DMS79 treated with DMSO at 0.1 percent for 48 hours (cell line): ENCODE data around the gene CNTNAP2.
"Not testable (repeated sequence)": the region's sequence is repeated elsewhere in the genome, so short reads cannot be mapped to it uniquely, and the experiment has no call there.

Experiments
- DNase-seq: peaks from one replicate; lab custom pipeline; 2025; lab: John Stamatoyannopoulos, UW

The CNTNAP2 gene

DNA sequence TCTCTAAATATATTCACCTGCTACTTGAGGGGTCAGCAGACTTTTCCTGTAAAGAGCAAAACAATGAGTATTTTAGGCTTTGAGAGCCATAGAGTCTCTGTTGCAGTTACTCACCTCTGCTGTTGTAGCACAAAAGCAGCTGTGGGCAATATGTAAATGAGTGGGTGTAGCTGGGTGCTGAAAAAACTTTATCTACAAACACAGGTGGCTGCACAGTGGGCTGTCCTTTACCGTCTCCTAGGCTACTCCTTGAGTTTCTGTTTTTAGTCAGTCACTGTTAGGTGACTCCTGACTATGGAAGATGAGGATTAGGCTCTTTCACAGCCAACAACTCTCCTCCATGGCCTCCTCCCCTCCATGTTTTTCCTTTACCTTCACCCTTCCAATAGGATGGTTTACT, 2187.9 kb downstream of the CNTNAP2 start:
- DNase-seq: no peak

DNA sequence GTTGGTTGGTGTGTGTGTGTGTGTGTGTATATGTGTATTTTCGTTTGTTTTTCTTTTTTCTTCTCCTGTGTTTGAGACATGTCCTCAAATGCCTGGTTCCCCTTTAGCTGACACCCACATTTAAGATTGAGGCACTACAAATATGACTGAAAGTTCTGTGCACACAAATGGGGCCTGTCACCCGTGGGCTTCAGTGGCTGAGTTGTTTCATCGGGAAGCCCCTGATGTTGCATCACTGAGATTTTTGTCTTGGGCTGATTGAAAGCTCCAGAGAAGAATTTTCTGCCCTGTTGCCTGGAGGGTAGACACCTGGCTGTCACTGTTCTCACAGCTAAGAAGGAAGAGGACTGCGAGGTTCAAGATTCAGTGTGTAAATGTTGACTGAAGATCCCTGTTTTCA, 2190.2 kb downstream of the CNTNAP2 start:
- DNase-seq: no peak

DNA sequence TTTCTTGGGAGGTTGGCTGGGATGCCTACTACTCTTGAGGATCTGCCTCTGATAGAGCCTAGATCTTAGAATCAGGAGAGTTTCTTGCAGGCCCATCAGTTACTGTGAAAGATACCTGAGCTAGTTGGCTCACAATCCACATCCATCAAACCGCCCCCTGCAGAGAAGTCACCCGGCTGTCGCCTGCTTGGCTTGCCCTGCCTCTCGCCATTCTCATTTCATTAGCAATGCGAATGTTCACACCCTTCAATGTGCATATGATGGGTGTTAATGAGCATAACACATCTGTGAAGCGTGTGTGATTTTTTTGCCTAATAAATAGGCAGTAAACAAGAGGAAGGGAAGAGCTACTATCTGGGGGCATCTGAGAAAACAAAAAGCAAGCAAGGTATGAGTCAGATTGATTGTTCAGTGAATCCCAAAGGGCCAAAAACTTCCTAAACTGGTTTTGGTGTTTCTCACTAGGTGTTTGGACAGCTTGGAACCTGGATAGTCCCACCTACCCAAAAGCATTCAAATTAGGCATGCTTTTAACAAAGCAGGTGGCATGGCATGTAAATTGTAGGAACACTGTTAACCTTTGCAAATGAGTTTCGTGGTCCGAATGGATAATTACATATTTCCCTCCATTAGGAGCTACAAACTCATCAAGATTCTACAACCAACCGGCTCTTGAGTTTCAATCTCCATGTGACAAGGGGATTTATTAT, 2201.7 kb downstream of the CNTNAP2 start:
- no peak for DNase-seq

DNA sequence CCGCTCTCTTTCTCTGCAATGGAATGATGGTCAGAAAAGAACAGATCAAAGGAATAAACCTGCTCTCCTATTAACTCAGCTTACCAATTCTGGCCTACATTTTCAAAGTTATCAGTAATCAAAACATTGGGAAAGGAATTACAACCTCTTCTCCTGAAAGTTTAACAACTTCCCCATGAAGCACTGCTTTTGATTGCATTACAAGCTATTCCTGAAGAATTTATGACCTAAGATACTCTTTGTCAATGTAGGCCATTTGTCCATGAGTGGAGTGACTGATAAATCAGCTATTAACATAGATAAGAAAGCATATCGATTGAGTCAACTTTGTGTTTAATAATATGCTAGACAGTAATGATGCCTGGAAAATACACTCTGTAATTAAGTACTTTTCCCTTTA, 2202.2 kb downstream of the CNTNAP2 start:
- DNase-seq: no peak

DNA sequence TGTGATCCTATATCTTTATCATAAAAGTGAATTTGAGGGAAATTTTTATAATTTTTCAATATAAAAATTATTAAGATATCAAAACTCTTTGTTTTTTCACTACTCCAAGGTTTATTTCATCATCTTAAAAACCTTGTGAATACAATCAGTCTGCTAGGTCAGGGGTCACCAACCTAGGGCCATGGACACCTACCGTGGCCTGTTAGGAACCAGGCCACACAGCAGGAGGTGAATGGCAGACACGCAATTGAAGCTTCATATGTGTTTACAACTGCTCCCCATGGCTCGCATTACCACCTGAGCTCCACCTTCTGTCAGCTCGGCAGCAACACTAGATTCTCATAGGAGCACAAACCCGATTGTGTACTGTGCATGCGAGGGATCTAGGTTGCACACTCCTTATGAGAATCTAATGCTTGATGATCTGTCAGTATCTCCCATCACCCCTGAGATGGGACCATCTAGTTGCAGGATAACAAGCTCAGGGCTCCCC, 2202.8 kb downstream of the CNTNAP2 start:
- no peak for DNase-seq

DNA sequence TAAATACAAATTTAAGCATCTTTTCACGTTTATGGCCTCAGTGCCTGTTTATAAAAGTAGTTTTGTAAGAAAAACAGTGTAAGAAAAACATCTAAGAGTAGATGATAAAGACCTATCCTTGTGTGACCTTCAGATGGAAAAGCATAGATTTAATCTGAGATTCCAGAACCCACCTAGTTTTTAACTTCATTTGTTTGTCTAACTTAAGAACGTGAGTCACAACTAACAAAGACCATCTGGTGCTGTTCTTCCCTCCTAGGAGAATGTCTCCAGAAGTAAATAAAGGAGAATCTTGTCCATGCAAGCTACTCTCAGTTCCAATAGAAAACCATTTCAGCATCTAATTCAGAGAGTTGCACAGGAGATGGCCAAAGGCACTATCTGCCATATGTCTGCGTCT, 2208.6 kb downstream of the CNTNAP2 start:
- no peak for DNase-seq

DNA sequence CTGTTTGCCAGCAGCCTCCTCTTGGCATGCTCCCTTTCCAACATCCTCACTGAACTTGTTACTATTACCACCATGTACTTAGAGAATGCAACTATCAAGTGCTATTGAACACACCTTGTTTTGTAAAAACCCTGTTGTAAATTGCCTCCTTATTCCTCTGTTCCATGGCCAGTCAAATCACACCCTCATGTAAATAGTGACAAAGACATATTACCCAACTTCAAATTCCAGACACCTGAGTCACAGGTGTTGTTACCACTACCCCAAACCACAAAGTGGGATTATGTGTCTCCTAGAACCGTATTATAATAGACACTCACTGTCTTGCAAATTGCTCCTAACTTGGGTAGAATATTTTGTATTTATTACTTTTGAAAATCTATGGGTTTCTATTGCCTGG, 2210.8 kb downstream of the CNTNAP2 start:
- DNase-seq: no peak

DNA sequence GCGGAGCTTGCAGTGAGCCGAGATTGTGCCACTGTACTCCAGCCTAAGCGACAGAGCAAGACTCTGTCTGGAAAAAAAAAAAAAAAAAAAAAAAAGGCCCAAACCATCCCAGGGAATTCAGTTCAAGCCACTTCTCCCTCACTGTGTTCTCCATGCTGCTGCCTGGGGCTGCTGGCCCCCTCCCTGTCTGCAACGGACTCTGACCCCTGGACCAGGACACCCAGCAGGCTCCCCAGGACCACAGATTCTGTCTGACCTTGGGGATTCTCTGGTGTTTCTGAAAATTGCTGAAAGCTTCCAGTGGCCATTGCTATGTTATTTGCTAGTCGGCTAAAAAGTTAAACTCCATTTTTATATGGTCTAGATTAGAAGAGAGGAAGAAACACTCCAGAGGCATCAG, 2212.3 kb downstream of the CNTNAP2 start:
- no peak for DNase-seq

DNA sequence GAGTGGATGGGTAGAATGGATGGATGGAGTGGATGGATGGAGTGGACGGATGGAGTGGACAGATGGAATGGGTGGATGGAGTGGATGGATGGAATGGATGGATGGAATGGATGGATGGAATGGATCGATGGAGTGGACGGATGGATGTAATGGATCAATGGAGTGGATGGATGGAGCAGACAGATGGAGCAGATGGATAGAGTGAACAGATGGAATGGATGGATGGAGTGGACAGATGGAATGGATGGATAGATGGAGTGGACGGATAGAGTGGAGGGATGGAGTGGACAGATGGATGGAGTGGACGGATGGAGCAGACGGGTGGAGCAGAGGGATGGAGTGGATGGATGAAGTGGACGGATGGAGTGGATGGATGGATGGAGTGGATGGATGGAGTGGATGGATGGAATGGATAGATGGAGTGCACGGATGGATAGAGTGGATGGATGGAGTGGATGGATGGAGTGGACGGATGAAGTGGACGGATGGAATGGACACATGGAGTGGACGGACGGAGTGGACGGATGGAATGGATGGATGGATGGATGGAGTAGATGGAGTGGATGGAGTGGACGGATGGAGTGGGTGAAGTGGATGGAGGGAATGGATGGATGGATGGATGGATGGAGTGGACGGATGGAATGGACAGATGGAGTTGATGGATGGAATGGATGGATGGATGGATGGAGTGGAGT, 2213.7 kb downstream of the CNTNAP2 start:
- no peak for DNase-seq

DNA sequence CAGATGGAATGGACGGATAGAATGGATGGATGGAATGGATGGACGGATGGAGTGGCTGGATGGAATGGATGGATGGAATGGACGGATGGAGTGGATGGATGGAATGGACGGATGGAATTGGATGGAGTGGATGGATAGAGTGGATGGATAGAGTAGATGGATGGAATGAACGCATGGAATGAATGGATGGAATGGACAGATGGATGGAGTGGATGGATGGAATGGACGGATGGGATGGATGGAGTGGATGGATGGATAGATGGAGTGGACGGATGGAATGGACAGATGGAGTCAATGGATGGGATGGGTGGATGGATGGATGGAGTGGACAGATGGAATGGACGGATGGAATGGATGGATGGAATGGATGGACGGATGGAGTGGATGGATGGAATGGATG, 2214.2 kb downstream of the CNTNAP2 start:
- no peak for DNase-seq

DNA sequence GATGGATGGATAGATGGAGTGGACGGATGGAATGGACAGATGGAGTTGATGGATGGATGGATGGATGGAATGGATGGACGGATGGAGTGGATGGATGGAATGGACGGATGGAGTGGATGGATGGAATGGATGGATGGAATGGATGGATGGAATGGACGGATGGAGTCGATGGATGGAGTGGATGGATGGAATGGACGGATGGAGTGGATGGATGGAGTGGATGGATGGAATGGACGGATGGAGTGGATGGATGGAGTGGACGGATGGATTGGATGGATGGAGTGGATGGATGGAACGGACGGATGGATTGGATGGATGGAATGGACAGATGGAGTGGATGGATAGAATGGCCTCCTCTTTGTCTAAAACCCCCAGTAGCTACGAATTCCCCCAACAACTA, 2214.9 kb downstream of the CNTNAP2 start:
- DNase-seq: not testable (repeated sequence)

DNA sequence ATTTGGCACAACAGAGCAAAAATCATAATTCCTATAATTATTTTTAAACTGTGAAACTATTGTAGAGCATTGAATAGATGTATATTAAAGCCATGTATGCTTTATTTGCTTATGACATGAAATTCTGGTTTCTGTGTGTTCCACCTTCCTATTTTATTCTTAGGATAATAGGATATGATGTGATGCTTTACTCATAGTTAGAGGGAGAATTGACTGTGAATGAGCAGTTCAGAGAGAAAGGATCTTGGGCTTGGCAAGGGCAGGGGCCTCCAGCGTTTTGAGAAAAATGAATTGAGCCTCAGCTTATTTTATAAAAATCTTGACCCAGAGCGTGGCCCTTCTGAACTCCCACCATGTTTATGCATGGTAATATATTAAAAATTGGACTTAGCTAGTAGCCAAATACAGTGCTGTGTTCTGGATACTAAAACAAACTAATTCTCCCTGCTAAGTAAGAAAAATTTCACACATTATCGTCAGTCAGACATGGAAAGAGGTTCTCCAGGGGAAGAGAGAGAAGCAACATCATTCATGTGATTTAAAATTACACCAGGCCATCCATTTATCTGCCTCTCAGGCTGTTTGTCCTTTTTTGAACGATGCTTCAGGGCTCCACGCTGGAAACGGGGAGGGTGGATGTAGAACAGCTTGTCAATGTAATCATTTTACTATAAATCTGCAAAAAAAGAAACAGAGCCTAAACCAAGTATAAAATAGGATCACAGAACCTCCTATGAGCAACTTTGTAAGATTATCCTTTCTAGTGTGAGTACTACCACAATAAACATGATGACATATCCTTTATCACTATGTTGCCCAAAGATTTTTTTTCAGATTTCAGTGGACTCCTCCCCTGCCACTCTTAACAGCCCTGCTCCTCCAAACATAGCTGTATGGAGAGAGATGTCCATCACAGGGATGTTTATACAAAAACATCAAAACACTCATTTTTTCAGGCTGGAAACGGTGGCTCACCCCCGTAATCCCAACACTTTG, 2215.9 kb downstream of the CNTNAP2 start:
- peak; percentile 10 for DNase-seq

DNA sequence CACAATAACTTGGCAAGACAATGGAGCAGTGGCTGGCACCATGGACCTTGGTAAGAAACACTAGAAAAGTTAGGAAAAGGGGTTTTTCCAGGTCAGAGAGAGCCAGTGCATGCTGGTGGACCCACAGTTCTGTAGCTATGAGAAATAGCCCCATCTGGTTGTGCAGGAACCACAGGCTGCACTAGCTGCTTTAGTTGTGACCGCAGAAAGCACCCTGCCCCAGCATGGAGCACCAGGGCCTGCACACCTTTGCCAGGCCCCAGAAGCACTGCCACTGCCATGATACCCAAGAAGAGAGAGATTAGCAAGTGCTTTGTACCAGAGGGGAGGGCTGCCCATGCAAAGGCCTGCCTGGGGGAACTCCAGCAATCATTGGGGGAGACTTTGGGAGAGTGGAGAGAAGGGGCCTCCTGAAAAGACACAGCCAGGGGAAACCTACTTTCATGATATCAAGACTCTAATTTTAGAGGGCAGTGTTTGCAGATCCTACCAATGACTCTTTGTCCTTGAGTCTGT, 2217.9 kb downstream of the CNTNAP2 start:
- no peak for DNase-seq

DNA sequence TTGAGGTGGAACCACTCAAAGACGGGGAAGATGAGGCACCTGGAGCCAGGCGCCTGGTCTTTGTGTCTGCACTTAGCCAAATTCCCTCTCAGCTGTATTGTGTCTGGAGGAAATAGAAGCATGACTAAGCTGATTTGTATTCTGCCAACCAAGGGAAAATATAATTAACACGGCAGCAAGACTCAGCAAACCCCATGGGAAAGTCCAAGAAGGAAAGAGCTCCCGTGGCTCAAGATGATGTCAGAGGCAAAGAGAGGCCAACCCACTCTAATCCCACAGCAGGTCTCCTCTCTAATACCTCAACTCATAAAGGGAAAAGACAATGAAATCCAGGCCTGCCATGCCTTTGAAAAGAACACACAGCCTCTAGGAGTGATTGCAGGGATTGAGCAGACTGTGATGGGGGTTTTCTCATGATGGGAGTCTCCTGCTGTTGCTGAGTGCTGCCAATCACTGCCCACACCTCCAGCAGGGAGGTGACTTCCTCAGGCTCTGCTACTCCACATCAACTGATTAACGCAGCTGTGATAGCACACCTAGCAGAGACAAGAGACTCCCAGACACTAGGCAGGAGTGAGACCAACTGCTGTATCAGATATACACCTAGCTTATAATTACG, 2218.5 kb downstream of the CNTNAP2 start:
- DNase-seq: peak; percentile 14

DNA sequence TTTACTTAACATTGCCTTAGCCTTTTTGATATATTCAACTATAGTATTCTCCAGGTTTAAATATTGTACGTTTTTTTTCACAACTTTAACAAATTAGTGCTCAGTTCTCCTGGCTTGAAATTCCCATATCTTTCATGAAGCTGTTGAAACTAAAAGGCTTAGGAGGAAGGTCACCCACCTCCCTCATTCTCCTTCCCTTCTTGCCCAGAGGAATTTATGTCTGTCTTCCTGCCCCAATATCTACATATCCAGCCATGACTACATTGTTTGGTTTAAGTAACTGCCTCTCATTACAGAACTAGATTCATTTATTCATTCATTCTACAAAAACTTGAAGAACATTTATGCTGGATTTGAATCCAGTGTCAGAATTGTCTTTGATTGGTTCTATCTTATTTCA, 2219.2 kb downstream of the CNTNAP2 start:
- no peak for DNase-seq

DNA sequence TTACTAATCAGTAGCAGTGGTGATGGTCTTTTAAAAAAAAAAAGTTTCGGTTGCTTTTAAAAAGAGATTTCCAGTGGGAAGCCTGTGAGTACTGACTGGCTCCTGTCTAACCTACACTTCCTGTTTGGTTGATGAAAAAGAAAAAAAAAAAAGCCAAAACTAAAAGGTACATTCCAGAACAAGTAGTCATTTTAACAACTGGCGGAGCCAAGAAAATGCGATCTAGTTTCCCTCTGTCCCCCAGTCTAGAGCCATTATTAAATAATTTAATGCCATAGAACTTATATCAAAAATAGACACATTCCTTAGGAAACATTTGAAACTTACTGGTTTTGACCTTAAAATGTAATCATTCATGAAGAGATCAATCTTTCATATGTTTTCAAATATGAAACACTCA, 2219.8 kb downstream of the CNTNAP2 start:
- DNase-seq: no peak

DNA sequence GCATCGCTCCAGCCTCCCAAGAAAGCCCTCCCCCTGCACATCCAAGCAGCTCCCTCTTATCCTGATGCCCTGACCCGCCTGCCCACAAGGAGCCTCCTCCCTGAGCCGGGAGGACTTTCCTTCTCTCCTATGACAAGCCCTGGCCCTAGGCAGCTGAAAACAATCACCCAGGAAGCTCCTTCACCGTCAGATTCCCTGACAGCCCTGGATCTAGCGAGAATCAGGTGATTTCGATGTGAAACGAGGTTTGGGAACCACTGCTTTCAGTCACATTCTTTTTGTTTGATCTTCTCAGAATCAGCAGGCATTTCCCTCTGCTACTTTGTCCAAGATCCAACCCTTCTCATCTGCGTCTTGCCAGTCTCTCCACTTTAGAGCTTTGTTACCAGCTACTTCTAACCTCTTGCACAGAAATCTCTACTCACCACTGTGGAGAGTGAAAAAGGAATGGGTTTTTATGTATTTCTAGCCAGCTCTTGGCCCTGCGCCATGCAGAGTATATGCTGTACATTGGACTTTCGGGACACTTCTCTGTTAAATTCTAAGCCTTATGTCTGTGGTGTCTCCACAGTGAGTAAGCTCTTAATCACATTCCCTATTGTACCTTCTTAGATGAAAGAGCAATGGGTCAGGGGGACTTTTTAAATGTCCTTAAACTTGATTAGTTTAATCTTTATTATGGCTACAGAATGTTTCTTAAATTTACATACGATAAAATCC, 2220.8 kb downstream of the CNTNAP2 start:
- DNase-seq: no peak

DNA sequence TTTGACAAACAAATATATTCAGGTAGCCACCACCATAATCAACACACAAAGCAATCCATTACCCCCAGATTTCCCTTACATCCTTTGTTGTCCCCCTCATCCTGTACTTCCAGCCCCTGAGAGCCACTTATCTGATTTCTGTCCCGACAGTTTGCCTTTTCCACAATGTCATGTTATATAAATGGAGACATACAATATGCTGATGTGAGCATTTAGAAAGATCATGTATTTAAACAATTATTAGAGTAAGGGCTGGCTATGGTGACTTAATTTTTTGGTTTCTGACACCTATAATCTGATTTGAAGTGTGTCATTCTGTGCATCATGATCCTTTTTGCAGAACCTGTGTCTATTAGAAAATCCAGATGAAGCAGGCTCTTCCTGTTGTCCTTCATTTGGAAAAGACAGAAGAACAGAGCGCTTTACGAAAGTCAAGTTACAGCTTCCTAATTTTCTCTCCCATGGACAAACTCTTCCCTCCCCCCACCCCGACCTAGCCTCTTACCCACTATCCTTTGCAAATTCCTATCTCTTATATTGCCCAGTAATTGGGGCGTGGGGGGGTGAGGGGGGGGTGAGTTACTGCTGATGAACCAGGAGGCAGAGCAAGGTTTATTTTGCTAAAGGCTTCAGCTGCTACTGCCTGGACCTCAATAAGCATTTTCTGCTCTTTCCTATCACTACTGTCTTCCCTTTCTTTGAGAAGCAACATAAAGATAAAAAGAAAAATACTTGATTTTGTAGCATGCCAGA, 2221.6 kb downstream of the CNTNAP2 start:
- no peak for DNase-seq

DNA sequence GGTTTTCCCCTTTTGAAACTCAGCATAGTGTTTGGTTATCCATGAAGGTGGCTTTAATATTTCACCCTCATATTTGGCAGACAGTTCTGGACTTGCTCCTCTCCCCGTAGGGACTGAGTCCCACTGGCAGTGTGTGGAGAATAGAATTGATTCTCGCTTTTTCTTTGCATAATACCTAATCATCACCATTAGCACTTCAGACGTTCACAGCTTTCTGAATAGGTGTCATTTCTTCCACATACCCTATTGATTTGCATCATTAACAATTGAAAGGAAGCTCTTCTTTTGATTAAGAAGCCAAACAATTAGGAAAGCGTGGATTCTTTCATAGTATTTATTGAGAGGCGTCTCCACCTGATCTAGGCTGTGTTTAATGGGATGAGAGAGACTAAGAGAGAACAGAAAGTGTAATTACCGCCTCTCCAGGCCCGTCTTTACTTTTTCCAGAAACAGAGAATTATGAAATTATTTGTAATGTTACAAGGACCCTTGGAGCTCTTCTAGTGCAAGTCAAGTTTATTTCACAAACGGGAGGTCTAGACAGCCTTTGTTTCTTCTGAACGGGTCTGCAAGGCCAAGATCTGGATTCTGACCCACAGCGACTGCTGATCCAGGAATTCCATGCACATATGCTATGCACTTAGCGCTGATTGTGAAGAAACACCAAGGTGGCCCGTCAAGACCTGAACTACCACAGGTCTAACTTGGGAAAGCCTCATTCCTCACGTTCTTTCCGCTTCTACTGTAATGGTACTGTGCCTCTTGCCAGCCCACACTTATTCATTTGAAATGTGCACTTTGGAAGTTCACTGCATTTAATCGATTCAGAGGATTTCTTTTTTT, 2224.1 kb downstream of the CNTNAP2 start:
- no peak for DNase-seq
